Activated CD8-positive, alpha-beta memory T cell treated with anti-CD3 and anti-CD28 coated beads for 4 hours (primary cell): ENCODE data around the gene AK9.
"Not testable (repeated sequence)": the region's sequence is repeated elsewhere in the genome, so short reads cannot be mapped to it uniquely, and the experiment has no call there.

Experiments used
- DNase-seq, 2 donors: peaks; one replicate each; pipeline ENCODE4 v3.0.0-alpha.2; 2020; ENCODE audit warnings: low read depth in 2 of 2

The AK9 gene

DNA sequence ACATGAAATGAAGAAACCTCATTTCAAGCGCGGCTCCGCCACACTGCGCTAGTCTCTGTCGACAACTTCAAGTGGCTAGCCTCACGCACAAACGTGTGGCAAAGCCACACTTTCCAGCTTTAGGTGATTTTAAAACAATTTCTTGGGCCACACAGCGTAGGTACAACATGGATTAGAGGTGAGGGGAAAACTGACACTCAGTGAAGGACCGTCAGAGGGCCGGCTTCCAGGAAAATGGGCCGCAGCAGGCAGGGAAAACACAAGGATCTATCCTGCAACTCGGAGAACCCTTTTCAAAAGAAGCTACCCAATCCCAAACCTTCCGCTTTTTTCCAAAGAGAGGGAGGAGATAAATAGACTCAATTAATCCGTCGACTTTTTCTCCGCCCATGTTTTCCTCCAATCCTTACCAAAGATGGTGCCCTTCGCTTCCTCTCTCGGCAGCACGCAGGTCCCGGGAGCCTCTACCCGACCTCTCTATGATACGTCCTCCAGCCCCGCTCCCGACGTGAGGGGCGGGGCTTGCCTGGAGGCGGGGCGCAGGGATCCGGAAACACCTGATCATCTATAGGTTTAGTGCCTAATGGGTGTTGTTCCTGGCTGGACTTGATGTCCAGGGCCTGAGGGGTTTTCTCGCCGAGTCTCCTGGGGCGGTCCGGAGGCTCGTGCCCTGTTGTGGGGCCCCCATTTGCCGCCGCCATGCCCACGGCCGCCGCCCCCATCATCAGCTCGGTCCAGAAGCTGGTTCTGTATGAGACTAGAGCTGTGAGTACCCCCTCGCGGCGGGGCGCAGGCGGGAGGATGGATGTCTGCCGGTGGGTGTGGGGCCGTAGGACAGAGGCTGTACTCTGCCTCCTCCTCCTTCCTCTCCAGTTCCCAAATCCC lies at the start of gene AK9, which contains the start of gene FIG4:
Gene AK9 (minus strand): TSS at position 466 of the 885 bp plus-strand sequence. CDS start 15,457 bp downstream, outside the sequence.
Gene FIG4 (plus strand): TSS at position 560 of the 885 bp plus-strand sequence. CDS start 140 bp downstream, at position 700.
- DNase-seq = peak; percentile 78 to 81

DNA sequence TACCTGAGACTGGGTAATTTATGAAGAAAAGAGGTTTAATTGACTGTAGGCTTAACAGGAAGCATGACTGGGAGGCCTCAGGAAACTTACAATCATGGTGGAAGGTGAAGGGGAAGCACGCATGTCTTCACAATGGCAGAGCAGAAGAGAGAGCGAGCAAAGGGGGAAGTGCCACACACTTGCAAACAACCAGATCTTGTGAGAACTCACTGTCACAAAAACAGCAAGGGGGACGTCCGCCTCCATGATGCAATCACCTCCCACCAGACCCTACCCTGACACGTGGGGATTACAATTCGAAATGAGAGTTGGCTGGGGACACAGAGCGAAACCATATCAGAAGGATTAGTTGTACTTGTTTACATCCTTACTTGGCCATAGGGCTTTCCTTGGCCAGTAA lies 49.8 kb upstream of the AK9 start:
- no peak for DNase-seq

DNA sequence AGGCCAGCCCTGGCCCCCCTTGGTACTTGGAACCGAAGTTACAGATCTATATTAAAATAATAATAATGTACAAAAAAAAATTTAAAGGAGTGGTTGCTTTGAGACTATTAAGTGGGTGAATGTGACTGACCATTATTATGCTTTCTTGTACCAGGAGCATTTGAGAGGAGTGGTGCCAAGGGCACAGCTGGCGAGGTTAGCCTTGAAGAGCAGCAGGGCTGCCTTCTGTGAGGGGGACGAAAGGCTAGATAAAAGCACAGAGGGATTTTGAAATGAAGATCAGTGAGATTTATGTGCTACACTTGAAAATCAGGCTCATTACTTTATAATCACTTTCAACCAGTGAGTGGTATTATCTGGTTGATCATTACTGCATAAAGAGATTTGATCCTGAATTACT lies 48.7 kb upstream of the AK9 start:
- no peak for DNase-seq

DNA sequence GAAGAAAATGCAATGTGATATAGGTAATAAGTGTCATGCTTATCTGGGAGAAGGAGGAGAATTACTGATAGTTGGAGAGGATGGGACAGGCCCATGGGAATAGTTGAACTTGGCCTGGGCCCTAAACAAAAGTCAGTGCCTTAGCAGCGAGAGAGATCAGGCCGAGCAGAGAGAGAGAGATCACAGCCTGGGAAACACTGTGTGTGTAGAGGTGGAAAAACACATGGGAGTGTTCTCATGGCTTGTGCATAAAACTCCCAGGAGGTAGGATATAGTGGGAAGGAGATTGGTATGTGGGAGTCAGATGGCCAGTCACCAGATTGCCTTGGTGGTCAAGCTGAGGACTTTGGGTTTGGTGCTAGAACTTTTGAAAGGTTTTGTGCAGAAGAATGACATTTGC lies 47.7 kb upstream of the AK9 start:
- no peak for DNase-seq

DNA sequence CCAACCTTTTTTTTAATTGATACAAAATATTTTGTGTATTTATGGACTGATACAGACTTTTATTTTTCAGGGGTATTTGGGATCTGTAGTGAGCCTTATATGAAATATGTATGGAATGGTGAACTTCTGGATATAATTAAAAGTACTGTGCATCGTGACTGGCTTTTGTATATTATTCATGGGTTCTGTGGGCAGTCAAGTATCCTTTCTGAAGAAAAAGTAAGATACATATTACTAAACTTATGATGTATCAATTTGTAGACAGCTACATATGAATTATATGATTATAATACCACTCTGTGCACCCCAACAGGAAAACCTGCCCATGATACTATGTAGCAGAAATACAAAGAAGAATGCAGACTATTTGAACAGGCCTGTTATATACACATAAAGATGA lies 47.3 kb upstream of the AK9 start:
- no peak for DNase-seq

DNA sequence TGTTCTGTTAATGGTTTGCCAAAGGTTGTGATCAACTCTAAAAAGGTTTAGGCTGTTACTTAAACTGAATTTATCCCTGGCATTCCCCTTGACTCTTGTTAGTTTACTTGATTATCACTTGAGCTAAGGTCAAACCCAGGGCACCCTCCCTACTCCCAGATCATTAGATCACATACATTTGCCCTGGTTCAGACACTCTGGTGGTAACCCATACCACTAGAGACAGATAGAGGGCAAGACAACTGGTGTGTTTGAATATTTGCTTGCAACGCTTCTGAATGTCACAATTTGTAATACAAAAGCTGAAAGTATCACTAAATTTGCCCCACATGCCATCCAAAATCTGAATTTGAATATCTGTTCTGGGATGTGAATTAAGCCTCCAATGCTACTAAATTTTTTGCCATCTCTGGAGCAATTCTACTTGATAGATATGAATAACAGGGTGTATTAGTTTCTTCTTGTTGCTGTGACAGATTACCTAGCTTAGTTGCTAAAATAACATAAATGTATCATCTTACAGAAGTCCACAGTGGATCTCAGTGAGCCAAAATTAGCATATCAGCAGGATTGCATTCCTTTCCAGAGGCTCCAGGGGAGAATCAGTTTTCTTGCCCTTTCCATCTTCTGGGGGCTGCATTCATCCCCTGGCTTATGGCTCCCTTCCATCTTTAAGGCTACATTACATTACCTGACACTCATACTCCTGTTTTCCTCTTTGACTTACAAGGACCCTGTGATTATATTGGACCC lies 45.4 kb upstream of the AK9 start:
- DNase-seq = no peak

DNA sequence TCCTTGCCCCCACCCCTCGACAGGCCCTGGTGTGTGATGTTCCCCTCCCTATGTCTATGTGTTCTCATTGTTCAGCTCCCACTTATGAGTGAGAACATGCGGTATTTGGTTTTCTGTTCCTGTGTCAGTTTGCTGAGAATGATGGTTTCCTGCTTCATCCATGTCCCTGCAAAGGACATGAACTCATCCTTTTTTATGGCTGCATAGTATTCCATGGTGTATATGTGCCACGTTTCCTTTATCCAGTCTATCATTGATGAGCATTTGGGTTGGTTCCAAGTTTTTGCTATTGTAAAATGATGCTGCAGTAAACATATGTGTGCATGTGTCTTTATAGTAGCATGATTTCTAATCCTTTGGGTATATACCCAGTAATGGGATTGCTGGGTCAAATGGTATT lies 34.2 kb upstream of the AK9 start:
- not testable (repeated sequence) for DNase-seq

DNA sequence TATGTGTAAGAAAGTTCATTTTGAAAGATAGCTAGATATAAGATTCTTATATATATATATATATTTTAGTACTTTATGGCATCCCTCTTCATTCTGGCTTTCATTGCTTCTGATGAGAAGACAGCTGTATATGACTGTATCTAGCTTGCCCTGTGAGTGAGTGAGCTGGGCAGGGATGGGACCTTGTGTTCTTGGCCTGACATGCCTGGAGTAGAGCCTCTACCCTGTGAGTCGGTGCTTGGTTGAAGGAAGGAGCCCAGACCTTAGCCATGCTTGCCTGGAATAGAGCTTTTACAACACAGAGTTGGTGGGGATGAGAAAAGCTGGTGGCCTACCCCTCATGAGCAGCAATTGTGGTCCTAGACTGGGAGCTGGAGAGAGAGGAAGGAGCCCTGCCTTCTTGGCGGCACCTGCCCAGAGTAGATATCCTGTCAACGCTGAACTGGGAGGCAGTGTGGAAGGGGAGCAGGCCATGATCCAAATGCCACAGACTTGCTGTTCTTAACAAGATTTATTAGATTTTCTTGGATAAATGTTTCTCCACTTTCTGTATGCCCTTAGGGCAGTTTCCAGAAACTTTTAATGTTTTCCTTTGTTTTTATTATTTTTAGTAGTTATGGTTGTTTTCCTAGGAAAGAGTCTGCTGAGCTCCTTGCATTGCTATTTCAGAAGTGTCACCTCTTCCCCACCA lies 31.7 kb upstream of the AK9 start:
- no peak for DNase-seq

GRCh38 chr6:109722011-109722410 lies 31.0 kb upstream of the AK9 start:
- no peak for DNase-seq

DNA sequence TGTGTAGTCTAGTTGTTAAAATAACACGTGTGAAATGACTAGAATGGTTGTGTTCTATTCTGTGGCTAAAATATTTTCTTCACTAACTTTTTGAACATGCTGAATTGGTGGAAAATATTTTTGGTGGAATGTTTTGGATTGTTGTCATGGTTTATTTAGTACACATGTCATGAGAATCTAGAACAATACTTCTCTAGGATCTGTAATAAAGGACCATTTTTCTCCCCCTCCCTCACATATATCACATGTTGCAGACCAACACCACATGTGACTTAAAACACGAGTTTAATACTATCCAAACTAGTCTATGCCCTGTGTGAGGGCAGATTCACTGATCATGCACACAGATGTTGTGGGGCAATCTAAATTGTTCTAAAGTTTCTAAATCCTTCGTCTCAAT lies 29.3 kb upstream of the AK9 start:
- no peak for DNase-seq

- no peak for DNase-seq
Observed at GRCh38 chr6:109718991-109719390, 28.0 kb upstream of the AK9 start.

DNA sequence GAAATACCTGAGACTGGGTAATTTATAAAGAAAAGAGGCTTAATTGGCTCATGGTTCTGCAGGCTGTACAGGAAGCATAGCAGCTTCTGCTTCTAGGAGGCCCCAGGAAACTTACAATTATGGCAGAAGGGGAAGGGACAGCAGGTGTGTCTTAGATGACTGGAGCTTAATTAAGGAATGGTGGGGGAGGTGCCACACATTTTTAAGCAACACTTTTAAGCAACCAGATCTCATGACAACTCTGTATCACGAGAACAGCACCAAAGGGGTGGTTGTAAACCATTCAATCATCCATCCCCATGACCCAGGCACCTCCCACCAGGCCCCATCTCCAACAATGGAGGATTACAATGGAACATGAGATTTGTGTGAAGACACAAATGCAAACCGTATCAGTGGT lies 27.0 kb upstream of the AK9 start:
- DNase-seq = no peak

DNA sequence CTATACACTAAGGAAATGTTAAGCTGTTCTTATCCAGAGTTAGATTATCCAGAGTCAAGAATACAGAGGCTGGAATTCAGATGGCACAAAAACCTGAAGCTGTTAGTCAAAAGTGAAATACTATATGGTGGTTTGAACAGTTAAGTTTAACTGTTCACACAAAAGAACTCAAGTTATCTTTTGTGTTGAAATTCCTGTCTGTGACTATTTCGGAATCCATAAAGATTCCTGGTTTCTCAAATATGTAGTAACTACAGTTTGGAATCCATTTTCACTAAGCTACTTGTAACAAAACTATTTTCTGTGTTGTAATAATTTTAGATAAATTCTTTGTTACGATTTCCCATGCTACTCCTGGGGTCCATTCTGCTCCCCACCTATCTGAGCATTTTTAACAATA lies 24.6 kb upstream of the AK9 start:
- no peak for DNase-seq

GRCh38 chr6:109714611-109715010 lies 23.6 kb upstream of the AK9 start:
- no peak for DNase-seq

GRCh38 chr6:109714166-109714565 lies 23.2 kb upstream of the AK9 start:
- no peak for DNase-seq

- DNase-seq = no peak
Observed at GRCh38 chr6:109713097-109713496, 22.1 kb upstream of the AK9 start.

DNA sequence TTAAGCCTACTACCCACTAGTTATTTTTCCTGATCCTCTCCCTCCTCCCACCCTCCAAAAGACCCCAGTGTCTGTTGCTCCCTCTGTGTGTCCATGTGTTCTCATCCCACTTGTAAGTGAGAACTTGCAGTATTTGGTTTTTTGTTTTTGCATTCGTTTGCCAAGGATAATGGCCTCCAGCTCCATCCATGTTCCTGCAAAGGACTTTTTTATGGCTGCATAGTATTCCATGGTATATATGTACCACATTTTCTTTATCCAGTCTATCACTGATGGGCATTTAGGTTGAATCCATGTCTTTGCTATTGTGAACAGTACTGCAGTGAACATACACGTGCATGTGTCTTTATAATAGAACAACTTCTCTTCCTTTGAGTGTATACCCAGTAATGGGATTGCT lies 17.1 kb upstream of the AK9 start:
- not testable (repeated sequence) for DNase-seq

DNA sequence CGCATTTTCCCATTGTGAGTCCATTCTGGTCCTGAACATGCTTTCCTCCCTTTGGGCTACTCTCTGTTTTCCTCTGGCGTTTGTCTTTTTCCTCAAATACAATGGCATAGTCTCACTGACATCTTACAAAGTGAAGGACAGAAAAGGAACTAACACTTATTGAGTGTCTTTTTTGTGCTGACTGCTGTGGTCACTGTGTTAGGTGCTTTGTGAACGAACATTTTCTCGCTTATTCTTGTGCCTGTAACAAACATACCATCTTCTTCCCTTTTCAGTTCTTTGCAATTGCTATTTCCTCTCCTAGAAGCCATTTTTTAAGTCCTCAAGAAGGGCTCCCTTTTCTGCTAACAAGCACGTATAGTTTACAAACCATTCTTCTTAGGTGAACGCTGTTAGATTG lies 15.5 kb upstream of the AK9 start:
- DNase-seq = no peak

DNA sequence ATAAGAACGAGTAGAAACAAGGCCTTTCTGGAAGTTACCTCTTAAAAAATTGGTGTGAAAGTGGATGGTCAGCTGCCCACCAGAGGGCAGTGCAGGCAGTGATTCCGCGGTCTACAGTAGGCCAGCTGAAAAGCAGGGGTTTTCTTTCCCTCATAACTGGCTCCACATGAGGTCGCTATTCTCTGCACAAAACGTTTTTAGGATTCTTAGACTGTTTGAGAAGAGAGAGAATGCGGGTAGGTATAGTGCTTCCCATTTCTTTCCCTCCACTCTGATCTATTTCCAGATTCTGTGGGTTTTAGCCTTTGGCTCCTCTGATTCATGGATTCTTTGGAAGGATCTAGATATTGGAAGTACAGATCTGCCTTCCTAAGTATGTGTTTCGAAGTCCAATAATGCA lies 14.3 kb upstream of the AK9 start:
- DNase-seq = peak; percentile 46 to 53

DNA sequence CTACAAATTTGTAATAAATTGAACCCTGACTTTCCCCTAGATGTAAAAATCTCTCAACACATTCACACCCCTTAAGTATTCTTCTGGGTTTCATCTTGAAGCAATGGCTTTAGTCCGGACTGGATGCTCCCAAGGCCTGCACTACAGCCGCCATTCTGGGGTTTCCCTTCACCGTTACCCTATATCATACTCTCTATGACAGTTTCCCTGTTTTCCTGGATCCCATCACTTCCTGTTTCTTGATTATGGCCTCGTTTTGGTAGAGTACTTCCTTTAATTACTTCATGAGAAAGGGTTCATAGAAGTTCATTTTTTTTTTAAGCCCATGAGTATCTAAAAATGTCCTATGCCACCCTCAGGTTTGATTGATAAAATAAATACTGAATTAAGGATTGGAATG lies 11.8 kb upstream of the AK9 start:
- no peak for DNase-seq

GRCh38 chr6:109701774-109702173 lies 10.8 kb upstream of the AK9 start:
- no peak for DNase-seq

DNA sequence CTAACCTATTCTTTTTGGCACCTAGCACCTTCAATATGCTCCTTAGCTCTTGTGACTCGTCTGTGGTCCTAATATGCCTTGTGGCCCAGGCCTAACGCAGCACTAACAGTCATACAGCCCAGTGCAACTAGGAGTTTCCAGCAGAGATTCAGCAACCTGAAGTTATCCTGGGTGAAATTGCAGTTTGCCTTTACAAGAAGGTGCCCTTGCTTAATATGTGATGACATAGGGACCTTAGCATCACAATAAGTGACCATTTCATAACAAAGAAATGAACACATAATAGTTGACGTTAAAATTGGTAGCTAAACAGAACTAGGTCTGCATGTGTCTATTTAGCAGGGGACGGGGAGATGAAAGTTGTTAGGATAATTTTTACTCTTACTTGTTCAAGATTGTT lies 10.2 kb upstream of the AK9 start:
- DNase-seq = no peak
